K562 (cell line): ENCODE data around the gene DCST1. TPM values are rescaled to one million over a fixed set of nuclear protein-coding genes. Genes with fewer than 3 reads are reported as not detected.
A peak's percentile ranks its signal among the peaks of the same experiment; 100 is the strongest.

Source experiments
- ARHGAP35 ChIP-seq: fragments of 450-650 bp; IDR thresholded peaks from 2 replicates; pipeline ENCODE4 v1.6.1; 2018; ENCODE audit not compliant: partially characterized antibody
- BHLHE40 ChIP-seq: IDR thresholded peaks from 2 replicates; pipeline ENCODE4 v1.6.1; 2011; ENCODE audit warnings: low read length, improper control_type of control experiment
- ETV5 ChIP-seq: sonication (generic); formaldehyde crosslinking; IDR thresholded peaks from 2 replicates; pipeline ENCODE4 v1.4.0; 2020; ENCODE audit warnings: low read depth, mild to moderate bottlenecking, missing genetic modification reagents
- FOXM1 ChIP-seq, 2 experiments: fragments of 450-650 bp in 1 of 2; sonication (generic) in 1 of 2; formaldehyde crosslinking in 1 of 2; IDR thresholded peaks; 2 replicates each; pipeline versions ENCODE4 v1.6.1 to v1.9.0; 2017 to 2022; ENCODE audit warnings: low read depth in 2 of 2, mild to moderate bottlenecking in 2 of 2, missing genetic modification reagents in 1 of 2, moderate library complexity in 1 of 2
- GABPA ChIP-seq: fragments of 200-800 bp; sonication (Bioruptor generic); conservative IDR thresholded peaks from 2 replicates; pipeline ENCODE4 v1.6.1; 2016; ENCODE audit warnings: low read depth, missing genetic modification characterization, missing compliant biosample characterization
- GABPB2 ChIP-seq: fragments of 250-450 bp; sonication (Bioruptor Pico); conservative IDR thresholded peaks from 2 replicates; pipeline ENCODE4 v1.5.1; 2021; ENCODE audit warnings: mild to moderate bottlenecking
- NFATC3 ChIP-seq: fragments of 450-650 bp; IDR thresholded peaks from 2 replicates; pipeline ENCODE4 v1.6.1; 2017; ENCODE audit warnings: mild to moderate bottlenecking
- POLR2AphosphoS5 ChIP-seq: IDR thresholded peaks from 2 replicates; pipeline ENCODE4 v1.6.1; 2011; ENCODE audit warnings: mild to moderate bottlenecking, low read depth, low read length, moderate library complexity; ENCODE audit not compliant: control insufficient read depth, insufficient read depth
- SRSF3 ChIP-seq: fragments of 200-400 bp; formaldehyde crosslinking; IDR thresholded peaks from 2 replicates; pipeline ENCODE4 v1.6.1; 2016; ENCODE audit warnings: mild to moderate bottlenecking, low read length, moderate library complexity; ENCODE audit not compliant: insufficient read depth
- STAG1 ChIP-seq: sonication (generic); formaldehyde crosslinking; IDR thresholded peaks from 2 replicates; pipeline ENCODE4 v1.5.0; 2020; ENCODE audit warnings: missing genetic modification reagents, borderline replicate concordance
- SUPT5H ChIP-seq: fragments of 450-650 bp; IDR thresholded peaks from 2 replicates; pipeline ENCODE4 v1.6.1; 2016
- TCF3 ChIP-seq: sonication (generic); formaldehyde crosslinking; IDR thresholded peaks from 2 replicates; pipeline ENCODE4 v1.4.0; 2020; ENCODE audit warnings: mild to moderate bottlenecking, missing genetic modification reagents
- ZNF121 ChIP-seq: sonication (generic); formaldehyde crosslinking; conservative IDR thresholded peaks from 2 replicates; pipeline ENCODE4 v1.8.0; 2022; ENCODE audit warnings: missing genetic modification reagents
- ZNF175 ChIP-seq: fragments of 200-800 bp; sonication (Bioruptor generic); IDR thresholded peaks from 2 replicates; pipeline ENCODE4 v1.6.1; 2016; ENCODE audit warnings: low read depth, mild to moderate bottlenecking, missing genetic modification characterization, missing compliant biosample characterization
- ZNF311 ChIP-seq: fragments of 250-450 bp; sonication (Bioruptor Pico); IDR thresholded peaks from 2 replicates; pipeline ENCODE4 v1.4.0; 2020; ENCODE audit warnings: mild to moderate bottlenecking, moderate library complexity
- ZNF354B ChIP-seq: fragments of 250-450 bp; sonication (Bioruptor Pico); IDR thresholded peaks from 2 replicates; pipeline ENCODE4 v1.4.0; 2020
- ZNF764 ChIP-seq: fragments of 250-450 bp; sonication (Bioruptor Pico); IDR thresholded peaks from 2 replicates; pipeline ENCODE4 v1.4.0; 2020; ENCODE audit warnings: low read depth, mild to moderate bottlenecking, moderate library complexity
- polyA plus RNA-seq, 8 experiments: library from polyadenylated mRNA; depleted of rRNA in 4 of 8; stranded (reverse) in 5 of 8; unstranded in 3 of 8; fragments of >200 nt; fragmentation: Nextera tagmentation in 2 of 8; fragmentation: Illumina TruSeq in 1 of 8; extraction: Ambion mirVana in 2 of 8; extraction: Trizol in 1 of 8; gene quantifications; 2 replicates each; pipeline versions ENCODE4 v1.2.1 to v1.2.3, GENCODE V29; 2011 to 2014; ENCODE audit warnings: inconsistent platforms in 1 of 8, missing spikeins in 1 of 8
- total RNA-seq, 7 experiments: library from RNA; depleted of rRNA in 6 of 7; stranded (reverse); fragments of >200 nt in 6 of 7; fragmentation: Illumina TruSeq in 2 of 7; extraction: Trizol in 2 of 7; gene quantifications; 2 replicates each; pipeline versions ENCODE4 v1.2.1 to v1.2.3, GENCODE V29; 2011 to 2021; ENCODE audit warnings: low replicate concordance in 1 of 7
- TF ChIP-seq, protein P1 (sequence below): fragments of 200-800 bp; sonication (Bioruptor generic); IDR thresholded peaks from 2 replicates; pipeline ENCODE4 v1.6.1; 2017; ENCODE audit warnings: missing genetic modification characterization, missing compliant biosample characterization
- TF ChIP-seq, protein P2 (sequence below): fragments of 450-650 bp; formaldehyde crosslinking; IDR thresholded peaks from 2 replicates; pipeline ENCODE4 v1.4.0; 2022; ENCODE audit warnings: mild to moderate bottlenecking, moderate library complexity
- TF ChIP-seq, protein P3 (sequence below), 3 experiments: fragments of 200-800 bp in 1 of 3; fragments of 250-450 bp in 1 of 3; fragments of 450-650 bp in 1 of 3; sonication (Bioruptor Pico) in 1 of 3; sonication (Bioruptor generic) in 1 of 3; formaldehyde crosslinking in 1 of 3; IDR thresholded peaks; 2 replicates each; pipeline versions ENCODE4 v1.6.1 to v1.8.0; 2016 to 2022; ENCODE audit warnings: mild to moderate bottlenecking in 2 of 3, missing genetic modification characterization in 2 of 3, missing compliant biosample characterization in 1 of 3, moderate library complexity in 1 of 3

DCST1 gene
- total and polyA plus RNA-seq, 9 of the 15 experiments (the other 6 are each of a cell fraction or from before 2014, with no cell fraction given): not detected

DNA sequence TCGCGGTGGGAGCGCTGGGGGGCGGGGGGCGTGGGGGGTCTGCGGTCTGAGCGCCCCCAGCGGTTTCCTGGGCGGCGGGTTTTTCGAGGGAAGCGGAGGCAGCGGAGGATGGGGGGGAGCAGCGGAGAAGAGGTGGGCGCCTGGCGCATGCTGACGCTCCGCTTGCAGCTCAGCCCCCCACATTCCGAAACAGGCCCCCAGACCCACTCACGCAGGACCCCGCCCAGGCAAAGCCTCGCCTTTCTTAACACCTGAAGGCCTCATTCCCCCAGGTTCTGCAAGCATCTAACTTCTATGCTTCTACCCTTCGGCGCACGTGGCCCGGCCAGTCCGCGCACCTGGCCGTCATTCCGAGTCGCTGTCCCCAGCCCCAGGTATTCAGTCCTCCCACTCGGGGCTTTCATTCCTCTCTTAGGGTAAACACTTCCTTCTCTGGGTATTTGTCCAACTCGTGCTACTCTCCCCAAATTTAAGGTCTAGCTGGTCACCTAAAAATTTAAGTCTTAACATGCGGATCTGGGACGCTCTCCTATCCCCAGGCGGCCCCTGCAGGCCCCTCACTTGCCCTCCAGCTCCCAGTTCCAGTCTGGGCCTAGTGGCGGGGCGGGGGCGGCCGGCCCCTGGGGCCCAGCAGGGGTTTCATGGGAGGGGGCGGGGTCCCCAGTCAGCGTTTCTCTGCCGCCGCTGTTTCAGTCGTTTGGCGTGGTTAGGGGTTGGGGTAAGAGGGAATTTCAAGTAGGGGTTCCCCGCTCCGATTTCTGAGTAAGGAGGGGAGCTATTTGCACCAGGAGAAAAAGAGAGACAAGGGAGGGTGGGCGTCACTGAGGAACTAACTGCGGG lies 33.8 kb upstream of the DCST1 start (continued):
- TF ChIP-seq GABPB2 (CRISPR knock-in tag) (no peak), ZNF121 (CRISPR knock-in tag) (no peak), ZNF311 (no peak), POLR2AphosphoS5 (no peak; the same call in 1 of the 2 replicates), ZNF175 (no peak), TCF3 (CRISPR knock-in tag) (no peak), ZNF764 (CRISPR knock-in tag) (no peak), ETV5 (no peak), BHLHE40 (peak; percentile 46; the same call in 1 of the 2 replicates), ZNF354B (no peak), STAG1 (CRISPR knock-in tag) (peak; percentile 25; the same call in 1 of the 2 replicates), ARHGAP35 (no peak), NFATC3 (no peak), GABPA (tag) (peak; percentile 3; the same call in 1 of the 2 replicates), FOXM1 (IDR thresholded peaks at IDR 0.05; ENCODE audit: low read depth) (peak; percentile 35; the same call in 1 of the 2 replicates), FOXM1 (CRISPR knock-in tag; IDR thresholded peaks at IDR 0.05; ENCODE audit: low read depth) (no peak), SRSF3 (no peak), SUPT5H (peak; percentile 59)
- TF ChIP-seq, protein P1, sequence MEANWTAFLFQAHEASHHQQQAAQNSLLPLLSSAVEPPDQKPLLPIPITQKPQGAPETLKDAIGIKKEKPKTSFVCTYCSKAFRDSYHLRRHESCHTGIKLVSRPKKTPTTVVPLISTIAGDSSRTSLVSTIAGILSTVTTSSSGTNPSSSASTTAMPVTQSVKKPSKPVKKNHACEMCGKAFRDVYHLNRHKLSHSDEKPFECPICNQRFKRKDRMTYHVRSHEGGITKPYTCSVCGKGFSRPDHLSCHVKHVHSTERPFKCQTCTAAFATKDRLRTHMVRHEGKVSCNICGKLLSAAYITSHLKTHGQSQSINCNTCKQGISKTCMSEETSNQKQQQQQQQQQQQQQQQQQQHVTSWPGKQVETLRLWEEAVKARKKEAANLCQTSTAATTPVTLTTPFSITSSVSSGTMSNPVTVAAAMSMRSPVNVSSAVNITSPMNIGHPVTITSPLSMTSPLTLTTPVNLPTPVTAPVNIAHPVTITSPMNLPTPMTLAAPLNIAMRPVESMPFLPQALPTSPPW (CRISPR knock-in tag): peak; percentile 29; the same call in 1 of the 2 replicates
- TF ChIP-seq, protein P2, sequence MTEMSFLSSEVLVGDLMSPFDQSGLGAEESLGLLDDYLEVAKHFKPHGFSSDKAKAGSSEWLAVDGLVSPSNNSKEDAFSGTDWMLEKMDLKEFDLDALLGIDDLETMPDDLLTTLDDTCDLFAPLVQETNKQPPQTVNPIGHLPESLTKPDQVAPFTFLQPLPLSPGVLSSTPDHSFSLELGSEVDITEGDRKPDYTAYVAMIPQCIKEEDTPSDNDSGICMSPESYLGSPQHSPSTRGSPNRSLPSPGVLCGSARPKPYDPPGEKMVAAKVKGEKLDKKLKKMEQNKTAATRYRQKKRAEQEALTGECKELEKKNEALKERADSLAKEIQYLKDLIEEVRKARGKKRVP (CRISPR knock-in tag): no peak
- TF ChIP-seq, protein P3, sequence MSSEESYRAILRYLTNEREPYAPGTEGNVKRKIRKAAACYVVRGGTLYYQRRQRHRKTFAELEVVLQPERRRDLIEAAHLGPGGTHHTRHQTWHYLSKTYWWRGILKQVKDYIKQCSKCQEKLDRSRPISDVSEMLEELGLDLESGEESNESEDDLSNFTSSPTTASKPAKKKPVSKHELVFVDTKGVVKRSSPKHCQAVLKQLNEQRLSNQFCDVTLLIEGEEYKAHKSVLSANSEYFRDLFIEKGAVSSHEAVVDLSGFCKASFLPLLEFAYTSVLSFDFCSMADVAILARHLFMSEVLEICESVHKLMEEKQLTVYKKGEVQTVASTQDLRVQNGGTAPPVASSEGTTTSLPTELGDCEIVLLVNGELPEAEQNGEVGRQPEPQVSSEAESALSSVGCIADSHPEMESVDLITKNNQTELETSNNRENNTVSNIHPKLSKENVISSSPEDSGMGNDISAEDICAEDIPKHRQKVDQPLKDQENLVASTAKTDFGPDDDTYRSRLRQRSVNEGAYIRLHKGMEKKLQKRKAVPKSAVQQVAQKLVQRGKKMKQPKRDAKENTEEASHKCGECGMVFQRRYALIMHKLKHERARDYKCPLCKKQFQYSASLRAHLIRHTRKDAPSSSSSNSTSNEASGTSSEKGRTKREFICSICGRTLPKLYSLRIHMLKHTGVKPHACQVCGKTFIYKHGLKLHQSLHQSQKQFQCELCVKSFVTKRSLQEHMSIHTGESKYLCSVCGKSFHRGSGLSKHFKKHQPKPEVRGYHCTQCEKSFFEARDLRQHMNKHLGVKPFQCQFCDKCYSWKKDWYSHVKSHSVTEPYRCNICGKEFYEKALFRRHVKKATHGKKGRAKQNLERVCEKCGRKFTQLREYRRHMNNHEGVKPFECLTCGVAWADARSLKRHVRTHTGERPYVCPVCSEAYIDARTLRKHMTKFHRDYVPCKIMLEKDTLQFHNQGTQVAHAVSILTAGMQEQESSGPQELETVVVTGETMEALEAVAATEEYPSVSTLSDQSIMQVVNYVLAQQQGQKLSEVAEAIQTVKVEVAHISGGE (CRISPR knock-in tag; IDR thresholded peaks at IDR 0.05): 0 out of 6 replicates have a peak, but pooled peaks of 1 of the 3 experiments have one; percentile 28
